ENCODE results near the gene MEGF11.

DNA sequence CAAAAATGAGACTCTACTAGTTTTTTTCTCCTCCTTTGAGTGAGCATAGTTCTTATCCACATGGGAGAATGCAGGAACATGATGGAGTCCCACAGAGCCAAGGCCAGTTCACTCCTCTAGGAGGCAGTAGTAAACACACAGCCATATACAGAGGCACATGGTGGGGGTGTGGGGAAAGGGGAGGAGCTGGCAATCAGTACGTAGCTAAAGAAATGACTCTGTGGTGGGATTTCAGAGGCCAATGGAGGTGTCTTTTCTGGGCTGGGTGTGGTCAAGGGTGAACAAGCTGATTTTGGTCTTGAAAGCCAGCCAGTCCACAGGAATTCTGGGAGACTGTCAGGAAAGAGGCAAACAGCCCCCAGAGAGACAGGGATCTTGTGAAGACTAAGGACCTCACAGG lies 390.9 kb downstream of the MEGF11 start:
- no peak for TF ChIP-seq RFX5 (IDR thresholded peaks at IDR 0.05; ENCODE audit: low read length)
- TF ChIP-seq, protein P1, sequence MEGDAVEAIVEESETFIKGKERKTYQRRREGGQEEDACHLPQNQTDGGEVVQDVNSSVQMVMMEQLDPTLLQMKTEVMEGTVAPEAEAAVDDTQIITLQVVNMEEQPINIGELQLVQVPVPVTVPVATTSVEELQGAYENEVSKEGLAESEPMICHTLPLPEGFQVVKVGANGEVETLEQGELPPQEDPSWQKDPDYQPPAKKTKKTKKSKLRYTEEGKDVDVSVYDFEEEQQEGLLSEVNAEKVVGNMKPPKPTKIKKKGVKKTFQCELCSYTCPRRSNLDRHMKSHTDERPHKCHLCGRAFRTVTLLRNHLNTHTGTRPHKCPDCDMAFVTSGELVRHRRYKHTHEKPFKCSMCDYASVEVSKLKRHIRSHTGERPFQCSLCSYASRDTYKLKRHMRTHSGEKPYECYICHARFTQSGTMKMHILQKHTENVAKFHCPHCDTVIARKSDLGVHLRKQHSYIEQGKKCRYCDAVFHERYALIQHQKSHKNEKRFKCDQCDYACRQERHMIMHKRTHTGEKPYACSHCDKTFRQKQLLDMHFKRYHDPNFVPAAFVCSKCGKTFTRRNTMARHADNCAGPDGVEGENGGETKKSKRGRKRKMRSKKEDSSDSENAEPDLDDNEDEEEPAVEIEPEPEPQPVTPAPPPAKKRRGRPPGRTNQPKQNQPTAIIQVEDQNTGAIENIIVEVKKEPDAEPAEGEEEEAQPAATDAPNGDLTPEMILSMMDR (IDR thresholded peaks at IDR 0.05) = peak; percentile 71
- TF ChIP-seq, protein P2, sequence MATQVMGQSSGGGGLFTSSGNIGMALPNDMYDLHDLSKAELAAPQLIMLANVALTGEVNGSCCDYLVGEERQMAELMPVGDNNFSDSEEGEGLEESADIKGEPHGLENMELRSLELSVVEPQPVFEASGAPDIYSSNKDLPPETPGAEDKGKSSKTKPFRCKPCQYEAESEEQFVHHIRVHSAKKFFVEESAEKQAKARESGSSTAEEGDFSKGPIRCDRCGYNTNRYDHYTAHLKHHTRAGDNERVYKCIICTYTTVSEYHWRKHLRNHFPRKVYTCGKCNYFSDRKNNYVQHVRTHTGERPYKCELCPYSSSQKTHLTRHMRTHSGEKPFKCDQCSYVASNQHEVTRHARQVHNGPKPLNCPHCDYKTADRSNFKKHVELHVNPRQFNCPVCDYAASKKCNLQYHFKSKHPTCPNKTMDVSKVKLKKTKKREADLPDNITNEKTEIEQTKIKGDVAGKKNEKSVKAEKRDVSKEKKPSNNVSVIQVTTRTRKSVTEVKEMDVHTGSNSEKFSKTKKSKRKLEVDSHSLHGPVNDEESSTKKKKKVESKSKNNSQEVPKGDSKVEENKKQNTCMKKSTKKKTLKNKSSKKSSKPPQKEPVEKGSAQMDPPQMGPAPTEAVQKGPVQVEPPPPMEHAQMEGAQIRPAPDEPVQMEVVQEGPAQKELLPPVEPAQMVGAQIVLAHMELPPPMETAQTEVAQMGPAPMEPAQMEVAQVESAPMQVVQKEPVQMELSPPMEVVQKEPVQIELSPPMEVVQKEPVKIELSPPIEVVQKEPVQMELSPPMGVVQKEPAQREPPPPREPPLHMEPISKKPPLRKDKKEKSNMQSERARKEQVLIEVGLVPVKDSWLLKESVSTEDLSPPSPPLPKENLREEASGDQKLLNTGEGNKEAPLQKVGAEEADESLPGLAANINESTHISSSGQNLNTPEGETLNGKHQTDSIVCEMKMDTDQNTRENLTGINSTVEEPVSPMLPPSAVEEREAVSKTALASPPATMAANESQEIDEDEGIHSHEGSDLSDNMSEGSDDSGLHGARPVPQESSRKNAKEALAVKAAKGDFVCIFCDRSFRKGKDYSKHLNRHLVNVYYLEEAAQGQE (IDR thresholded peaks at IDR 0.05; ENCODE audit: low read depth, low read length) = no peak
- no peak for TF ChIP-seq SIN3A (IDR thresholded peaks at IDR 0.05; ENCODE audit: borderline replicate concordance, low read depth, low read length)
- TF ChIP-seq CHD2 (IDR thresholded peaks at IDR 0.05; ENCODE audit: low read length, partially characterized antibody) = no peak
